HepG2 (cell line): ENCODE data around the gene CD101. TPM values are rescaled to one million over a fixed set of nuclear protein-coding genes. Genes with fewer than 3 reads are reported as not detected.
A peak's percentile ranks its signal among the peaks of the same experiment; 100 is the strongest.

Source experiments
- CCAR2 ChIP-seq: fragments of 200-400 bp; formaldehyde crosslinking; optimal IDR thresholded peaks from 2 replicates; pipeline ENCODE3; 2018; ENCODE audit warnings: low read depth, mild to moderate bottlenecking, low read length, moderate library complexity
- CCDC6 ChIP-seq: sonication (generic); formaldehyde crosslinking; IDR thresholded peaks from 2 replicates; pipeline ENCODE4 v1.8.1; 2022; ENCODE audit warnings: mild to moderate bottlenecking, missing genetic modification reagents, moderate library complexity
- CREB1 ChIP-seq, 2 experiments: fragments of 450-650 bp in 1 of 2; IDR thresholded peaks; 2 replicates each; pipeline ENCODE4 v1.6.1; 2016 to 2017; ENCODE audit warnings: control low read depth in 1 of 2, mild to moderate bottlenecking in 1 of 2, missing compliant biosample characterization in 1 of 2, missing genetic modification characterization in 1 of 2
- CREM ChIP-seq, 2 experiments: sonication (generic) in 1 of 2; formaldehyde crosslinking in 1 of 2; IDR thresholded peaks; 2 replicates each; pipeline versions ENCODE4 v1.4.0 to v1.6.1; 2016 to 2020; ENCODE audit warnings: antibody characterized with exemption in 1 of 2, mild to moderate bottlenecking in 1 of 2, missing genetic modification reagents in 1 of 2
- GLI4 ChIP-seq: sonication (generic); formaldehyde crosslinking; IDR thresholded peaks from 2 replicates; pipeline ENCODE4 v1.5.1; 2020; ENCODE audit warnings: missing genetic modification reagents, mild to moderate bottlenecking, moderate library complexity, borderline replicate concordance
- HMGA1 ChIP-seq: sonication (generic); formaldehyde crosslinking; conservative IDR thresholded peaks from 2 replicates; pipeline ENCODE4 v1.4.0; 2020; ENCODE audit warnings: missing genetic modification reagents
- HNRNPLL ChIP-seq: fragments of 200-400 bp; formaldehyde crosslinking; IDR thresholded peaks from 2 replicates; pipeline ENCODE4 v1.6.1; 2017; ENCODE audit warnings: mild to moderate bottlenecking, low read depth, low read length; ENCODE audit not compliant: poor library complexity, severe bottlenecking
- KDM4B ChIP-seq: sonication (generic); formaldehyde crosslinking; IDR thresholded peaks from 2 replicates; pipeline ENCODE4 v1.4.0; 2020; ENCODE audit warnings: missing genetic modification reagents
- MTA1 ChIP-seq: sonication (generic); formaldehyde crosslinking; IDR thresholded peaks from 2 replicates; pipeline ENCODE4 v1.4.0; 2020; ENCODE audit warnings: missing genetic modification reagents, mild to moderate bottlenecking, borderline replicate concordance
- MTF1 ChIP-seq: sonication (generic); formaldehyde crosslinking; IDR thresholded peaks from 2 replicates; pipeline ENCODE4 v1.5.0; 2020; ENCODE audit warnings: missing genetic modification reagents
- NFRKB ChIP-seq: fragments of 450-650 bp; IDR thresholded peaks from 2 replicates; pipeline ENCODE4 v1.6.1; 2017
- NFYB ChIP-seq: sonication (generic); formaldehyde crosslinking; IDR thresholded peaks from 2 replicates; pipeline ENCODE4 v1.4.0; 2020; ENCODE audit warnings: missing genetic modification reagents
- TBX3 ChIP-seq: fragments of 450-650 bp; IDR thresholded peaks from 2 replicates; pipeline ENCODE4 v1.6.1; 2017; ENCODE audit warnings: antibody characterized with exemption, mild to moderate bottlenecking, inconsistent platforms, borderline replicate concordance
- THAP11 ChIP-seq: IDR thresholded peaks from 2 replicates; pipeline ENCODE4 v1.6.1; 2016; ENCODE audit warnings: missing biosample characterization, missing genetic modification reagents
- ZNF235 ChIP-seq: sonication (generic); formaldehyde crosslinking; IDR thresholded peaks from 2 replicates; pipeline ENCODE4 v1.8.1; 2023; ENCODE audit warnings: mild to moderate bottlenecking, missing genetic modification reagents, borderline replicate concordance
- ZNF547 ChIP-seq: sonication (generic); formaldehyde crosslinking; IDR thresholded peaks from 2 replicates; pipeline ENCODE4 v1.5.1; 2020; ENCODE audit warnings: mild to moderate bottlenecking, missing genetic modification reagents
- ZNF850 ChIP-seq: sonication (generic); formaldehyde crosslinking; conservative IDR thresholded peaks from 2 replicates; pipeline ENCODE4 v1.9.0; 2021; ENCODE audit warnings: mild to moderate bottlenecking, missing genetic modification reagents
- polyA plus RNA-seq, 8 experiments: library from polyadenylated mRNA; depleted of rRNA in 3 of 8; stranded (reverse) in 7 of 8; unstranded in 1 of 8; fragments of >200 nt; fragmentation: Illumina TruSeq in 4 of 8; extraction: Trizol in 4 of 8; gene quantifications; 2 replicates each; pipeline versions ENCODE4 v1.2.1 to v1.2.3, GENCODE V29; 2011 to 2016; ENCODE audit warnings: low read depth in 4 of 8, missing spikeins in 1 of 8, mixed read lengths in 1 of 8; ENCODE audit not compliant: insufficient read depth in 1 of 8
- total RNA-seq, 5 experiments: library from RNA; depleted of rRNA; stranded (reverse); fragments of >200 nt; fragmentation: Illumina TruSeq; extraction: Trizol; gene quantifications; 2 replicates each; pipeline ENCODE4 v1.2.3, GENCODE V29; 2016; ENCODE audit warnings: low read depth in 1 of 5
- TF ChIP-seq, protein P1 (sequence below): sonication (generic); formaldehyde crosslinking; IDR thresholded peaks from 2 replicates; pipeline ENCODE4 v1.5.0; 2020; ENCODE audit warnings: missing genetic modification reagents
- TF ChIP-seq, protein P2 (sequence below): sonication (generic); formaldehyde crosslinking; IDR thresholded peaks from 2 replicates; pipeline ENCODE4 v1.8.0; 2022; ENCODE audit warnings: missing genetic modification reagents, mild to moderate bottlenecking, moderate library complexity, borderline replicate concordance
- TF ChIP-seq, protein P3 (sequence below): sonication (generic); formaldehyde crosslinking; IDR thresholded peaks from 2 replicates; pipeline ENCODE4 v1.4.0; 2020; ENCODE audit warnings: missing genetic modification reagents
- TF ChIP-seq, protein P4 (sequence below): sonication (generic); formaldehyde crosslinking; conservative IDR thresholded peaks from 2 replicates; pipeline ENCODE4 v1.4.0; 2020; ENCODE audit warnings: missing genetic modification reagents

The CD101 gene
- total and polyA plus RNA-seq, 2 of the 13 experiments (the other 11 are each of a cell fraction or from before 2014, with no cell fraction given): 0.05 to 0.09 TPM

GRCh38 chr1:117059678-117060440, 58.3 kb downstream of the CD101 start, which contains the start of gene TTF2 (continued):
- TF ChIP-seq, protein P1, sequence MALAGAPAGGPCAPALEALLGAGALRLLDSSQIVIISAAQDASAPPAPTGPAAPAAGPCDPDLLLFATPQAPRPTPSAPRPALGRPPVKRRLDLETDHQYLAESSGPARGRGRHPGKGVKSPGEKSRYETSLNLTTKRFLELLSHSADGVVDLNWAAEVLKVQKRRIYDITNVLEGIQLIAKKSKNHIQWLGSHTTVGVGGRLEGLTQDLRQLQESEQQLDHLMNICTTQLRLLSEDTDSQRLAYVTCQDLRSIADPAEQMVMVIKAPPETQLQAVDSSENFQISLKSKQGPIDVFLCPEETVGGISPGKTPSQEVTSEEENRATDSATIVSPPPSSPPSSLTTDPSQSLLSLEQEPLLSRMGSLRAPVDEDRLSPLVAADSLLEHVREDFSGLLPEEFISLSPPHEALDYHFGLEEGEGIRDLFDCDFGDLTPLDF: peak; percentile 96
- TF ChIP-seq, protein P2, sequence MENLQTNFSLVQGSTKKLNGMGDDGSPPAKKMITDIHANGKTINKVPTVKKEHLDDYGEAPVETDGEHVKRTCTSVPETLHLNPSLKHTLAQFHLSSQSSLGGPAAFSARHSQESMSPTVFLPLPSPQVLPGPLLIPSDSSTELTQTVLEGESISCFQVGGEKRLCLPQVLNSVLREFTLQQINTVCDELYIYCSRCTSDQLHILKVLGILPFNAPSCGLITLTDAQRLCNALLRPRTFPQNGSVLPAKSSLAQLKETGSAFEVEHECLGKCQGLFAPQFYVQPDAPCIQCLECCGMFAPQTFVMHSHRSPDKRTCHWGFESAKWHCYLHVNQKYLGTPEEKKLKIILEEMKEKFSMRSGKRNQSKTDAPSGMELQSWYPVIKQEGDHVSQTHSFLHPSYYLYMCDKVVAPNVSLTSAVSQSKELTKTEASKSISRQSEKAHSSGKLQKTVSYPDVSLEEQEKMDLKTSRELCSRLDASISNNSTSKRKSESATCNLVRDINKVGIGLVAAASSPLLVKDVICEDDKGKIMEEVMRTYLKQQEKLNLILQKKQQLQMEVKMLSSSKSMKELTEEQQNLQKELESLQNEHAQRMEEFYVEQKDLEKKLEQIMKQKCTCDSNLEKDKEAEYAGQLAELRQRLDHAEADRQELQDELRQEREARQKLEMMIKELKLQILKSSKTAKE (CRISPR knock-in tag): 0 out of 2 replicates have a peak, but pooled peaks have one; percentile 21
- TF ChIP-seq TBX3: peak; percentile 16; the same call in 1 of the 2 replicates
- 0 out of 2 replicates have a peak, but pooled peaks have one; percentile 39 for TF ChIP-seq CCDC6 (CRISPR knock-in tag)
- TF ChIP-seq, protein P3, sequence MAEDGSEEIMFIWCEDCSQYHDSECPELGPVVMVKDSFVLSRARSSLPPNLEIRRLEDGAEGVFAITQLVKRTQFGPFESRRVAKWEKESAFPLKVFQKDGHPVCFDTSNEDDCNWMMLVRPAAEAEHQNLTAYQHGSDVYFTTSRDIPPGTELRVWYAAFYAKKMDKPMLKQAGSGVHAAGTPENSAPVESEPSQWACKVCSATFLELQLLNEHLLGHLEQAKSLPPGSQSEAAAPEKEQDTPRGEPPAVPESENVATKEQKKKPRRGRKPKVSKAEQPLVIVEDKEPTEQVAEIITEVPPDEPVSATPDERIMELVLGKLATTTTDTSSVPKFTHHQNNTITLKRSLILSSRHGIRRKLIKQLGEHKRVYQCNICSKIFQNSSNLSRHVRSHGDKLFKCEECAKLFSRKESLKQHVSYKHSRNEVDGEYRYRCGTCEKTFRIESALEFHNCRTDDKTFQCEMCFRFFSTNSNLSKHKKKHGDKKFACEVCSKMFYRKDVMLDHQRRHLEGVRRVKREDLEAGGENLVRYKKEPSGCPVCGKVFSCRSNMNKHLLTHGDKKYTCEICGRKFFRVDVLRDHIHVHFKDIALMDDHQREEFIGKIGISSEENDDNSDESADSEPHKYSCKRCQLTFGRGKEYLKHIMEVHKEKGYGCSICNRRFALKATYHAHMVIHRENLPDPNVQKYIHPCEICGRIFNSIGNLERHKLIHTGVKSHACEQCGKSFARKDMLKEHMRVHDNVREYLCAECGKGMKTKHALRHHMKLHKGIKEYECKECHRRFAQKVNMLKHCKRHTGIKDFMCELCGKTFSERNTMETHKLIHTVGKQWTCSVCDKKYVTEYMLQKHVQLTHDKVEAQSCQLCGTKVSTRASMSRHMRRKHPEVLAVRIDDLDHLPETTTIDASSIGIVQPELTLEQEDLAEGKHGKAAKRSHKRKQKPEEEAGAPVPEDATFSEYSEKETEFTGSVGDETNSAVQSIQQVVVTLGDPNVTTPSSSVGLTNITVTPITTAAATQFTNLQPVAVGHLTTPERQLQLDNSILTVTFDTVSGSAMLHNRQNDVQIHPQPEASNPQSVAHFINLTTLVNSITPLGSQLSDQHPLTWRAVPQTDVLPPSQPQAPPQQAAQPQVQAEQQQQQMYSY (CRISPR knock-in tag): no peak
- peak; percentile 48 for TF ChIP-seq CREM (IDR thresholded peaks at IDR 0.05)
- no peak for TF ChIP-seq CREM (CRISPR knock-in tag; IDR thresholded peaks at IDR 0.05)
- TF ChIP-seq KDM4B (CRISPR knock-in tag): no peak
- TF ChIP-seq HNRNPLL: peak; percentile 7
- TF ChIP-seq MTA1 (CRISPR knock-in tag): peak; percentile 60; the same call in 1 of the 2 replicates
- TF ChIP-seq ZNF235 (CRISPR knock-in tag): 0 out of 2 replicates have a peak, but pooled peaks have one; percentile 62
- peak; percentile 91 for TF ChIP-seq NFYB (CRISPR knock-in tag)
- TF ChIP-seq NFRKB: no peak
- 0 out of 2 replicates have a peak, but pooled peaks have one; percentile 41 for TF ChIP-seq ZNF850 (CRISPR knock-in tag)
- no peak for TF ChIP-seq GLI4
- TF ChIP-seq CREB1 (IDR thresholded peaks at IDR 0.05): peak; percentile 57; the same call in 1 of the 2 replicates
- peak; percentile 85 for TF ChIP-seq CREB1 (CRISPR knock-in tag; IDR thresholded peaks at IDR 0.05)
- TF ChIP-seq THAP11 (CRISPR knock-in tag): no peak
- TF ChIP-seq CCAR2: no peak
- TF ChIP-seq ZNF547: no peak
- TF ChIP-seq HMGA1 (CRISPR knock-in tag): no peak
- no peak for TF ChIP-seq MTF1 (CRISPR knock-in tag)
- TF ChIP-seq, protein P4, sequence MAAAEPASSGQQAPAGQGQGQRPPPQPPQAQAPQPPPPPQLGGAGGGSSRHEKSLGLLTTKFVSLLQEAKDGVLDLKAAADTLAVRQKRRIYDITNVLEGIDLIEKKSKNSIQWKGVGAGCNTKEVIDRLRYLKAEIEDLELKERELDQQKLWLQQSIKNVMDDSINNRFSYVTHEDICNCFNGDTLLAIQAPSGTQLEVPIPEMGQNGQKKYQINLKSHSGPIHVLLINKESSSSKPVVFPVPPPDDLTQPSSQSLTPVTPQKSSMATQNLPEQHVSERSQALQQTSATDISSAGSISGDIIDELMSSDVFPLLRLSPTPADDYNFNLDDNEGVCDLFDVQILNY (CRISPR knock-in tag): peak; percentile 96
